Activated naive CD8-positive, alpha-beta T cell treated with anti-CD3 and anti-CD28 coated beads, Interleukin-2, amount 10 ng/mL, durations not matched to agents 7 days and 5 days (primary cell): ENCODE measurements around the gene POMT1. TPM values are rescaled to one million over a fixed set of nuclear protein-coding genes. Genes with fewer than 3 reads are reported as not detected.
A peak's percentile ranks its signal among the peaks of the same experiment; 100 is the strongest.
"Not testable (repeated sequence)": the region's sequence is repeated elsewhere in the genome, so short reads cannot be mapped to it uniquely, and the experiment has no call there.

Source experiments
- ATAC-seq: fragments of 150-1000 bp; cut with Tn5 transposase; one replicate; pipeline ENCODE4 v1.10.0; 2021; ENCODE audit warnings: low read depth, moderate library complexity
- POLR2A ChIA-PET: fragments of 350-600 bp; sonication (Branson Sonifier 250); formaldehyde crosslinking; loops from one replicate; lab custom pipeline; 2021; ENCODE audit warnings: antibody characterized with exemption; lab: Charles Lee
- DNase-seq: peaks from one replicate; pipeline ENCODE4 v3.0.0; 2021
- H3K27ac Mint-ChIP-seq: one replicate; pipeline ENCODE4 v1.8.0; 2022; ENCODE audit warnings: mild to moderate bottlenecking, mixed read lengths
- H3K27me3 Mint-ChIP-seq: one replicate; pipeline ENCODE4 v1.8.0; 2022; ENCODE audit warnings: mild to moderate bottlenecking, moderate library complexity, mixed read lengths
- H3K36me3 Mint-ChIP-seq: one replicate; pipeline ENCODE4 v1.8.0; 2021; ENCODE audit warnings: mild to moderate bottlenecking, mixed read lengths
- H3K4me1 Mint-ChIP-seq: one replicate; pipeline ENCODE4 v1.8.0; 2021; ENCODE audit warnings: mixed read lengths
- H3K4me3 Mint-ChIP-seq: one replicate; pipeline ENCODE4 v1.8.0; 2022; ENCODE audit warnings: mild to moderate bottlenecking, moderate library complexity, mixed read lengths
- H3K9me3 Mint-ChIP-seq: one replicate; pipeline ENCODE4 v1.8.0; 2021; ENCODE audit warnings: mixed read lengths
- total RNA-seq, 2 experiments: library from RNA; stranded (reverse); gene quantifications; one replicate each; pipeline ENCODE4 v1.2.3, GENCODE V29; 2021

The POMT1 gene
- total RNA-seq, 2 experiments from 2014 or later: 44.0 to 51.4 TPM

DNA sequence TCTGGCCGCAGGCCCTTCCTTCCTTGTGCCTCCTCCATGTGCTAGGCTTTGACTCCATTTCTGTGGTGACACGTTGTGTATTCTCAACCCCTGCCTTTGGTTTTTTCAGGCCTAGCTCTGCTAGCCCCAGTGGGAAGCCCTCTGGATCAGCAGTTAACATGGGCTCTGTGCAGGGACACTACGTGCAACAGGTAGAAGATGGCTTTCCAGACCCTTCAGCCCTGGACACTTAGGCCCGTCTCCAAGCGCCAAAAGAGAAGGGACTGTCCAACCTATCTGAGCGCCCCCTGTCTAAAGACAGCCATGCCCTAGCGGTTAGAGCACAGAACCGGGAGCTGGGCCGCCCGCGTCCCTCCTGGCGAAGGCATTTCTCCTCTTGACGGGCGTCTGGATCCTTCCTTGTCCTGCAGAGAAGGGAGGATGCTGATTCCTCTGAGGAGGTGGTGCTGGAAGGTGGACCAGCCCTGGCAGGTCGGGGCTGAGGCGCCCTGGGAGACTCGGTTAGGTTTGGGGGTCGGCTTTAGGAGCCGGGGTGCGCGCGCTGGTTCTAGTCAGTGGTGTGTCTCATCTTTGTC lies 8.3 kb upstream of the POMT1 start:
- POLR2A ChIA-PET: no interaction called here
- DNase-seq (no peak), ATAC-seq (no peak)
- Mint-ChIP-seq H3K4me1 (peaks cover 11% of the 10 kb centered on the region), H3K36me3 (peaks cover 42% of the 10 kb centered on the region), H3K9me3 (no peaks in the 10 kb centered on the region), H3K27ac (no peak overlapping the region), H3K4me3 (no peak overlapping the region), H3K27me3 (no peaks in the 10 kb centered on the region)

DNA sequence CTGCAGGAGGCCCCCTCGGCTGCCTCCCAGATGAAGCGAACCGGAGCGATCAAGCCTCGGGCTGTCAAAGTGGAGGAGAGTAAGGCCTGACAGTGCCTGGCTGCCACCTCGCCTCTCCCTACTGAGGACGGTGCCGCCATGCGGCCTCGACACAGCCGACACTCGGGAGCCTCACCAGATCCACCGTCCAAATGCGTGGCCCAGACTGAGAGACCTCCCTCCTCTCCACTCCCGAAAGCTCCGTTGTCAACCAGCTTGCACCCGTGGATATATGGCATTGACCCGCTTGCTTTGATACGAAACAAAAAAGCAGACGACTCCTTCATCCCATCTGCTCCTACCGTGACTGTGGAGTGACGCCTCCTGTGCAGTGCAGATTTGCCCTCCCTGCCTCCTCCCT lies 6.9 kb upstream of the POMT1 start:
- Mint-ChIP-seq H3K4me3 (no peak overlapping the region), H3K9me3 (no peaks in the 10 kb centered on the region), H3K27ac (no peak overlapping the region), H3K36me3 (peaks cover 28% of the 10 kb centered on the region), H3K4me1 (peaks cover 22% of the 10 kb centered on the region), H3K27me3 (no peaks in the 10 kb centered on the region)
- DNase-seq (no peak), ATAC-seq (no peak)
- POLR2A ChIA-PET: no interaction called here

DNA sequence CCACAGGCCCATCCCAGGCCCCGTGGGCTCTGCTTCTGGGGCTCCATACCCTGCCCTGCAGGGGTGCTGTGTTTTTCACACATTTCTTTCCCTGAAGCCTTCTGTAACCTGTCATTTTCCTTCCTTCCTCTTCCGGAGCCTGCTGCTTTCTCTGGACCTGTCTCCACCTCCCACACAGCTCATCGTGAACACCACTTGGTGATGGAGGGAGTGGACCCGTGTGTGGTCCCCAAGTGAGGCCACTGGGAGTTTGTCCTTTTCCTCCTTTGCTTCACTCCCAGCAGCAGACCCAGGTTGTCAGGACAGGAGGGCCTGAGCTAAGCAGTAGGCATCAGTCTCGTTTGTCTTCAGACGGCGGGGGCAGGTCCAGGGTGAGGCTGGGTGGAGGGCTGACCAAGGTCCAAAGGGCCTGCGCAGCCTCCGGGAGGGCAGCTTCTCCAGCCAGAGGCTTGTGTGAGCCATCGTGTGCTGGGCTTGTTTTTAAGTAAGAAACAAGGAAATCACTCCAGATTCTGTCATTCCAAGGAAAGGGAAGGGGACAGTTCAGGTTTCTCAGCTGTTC lies 5.8 kb upstream of the POMT1 start:
- Mint-ChIP-seq H3K27me3 (no peaks in the 10 kb centered on the region), H3K4me1 (peaks cover 33% of the 10 kb centered on the region), H3K36me3 (peaks cover 26% of the 10 kb centered on the region), H3K9me3 (no peaks in the 10 kb centered on the region), H3K27ac (no peak overlapping the region), H3K4me3 (no peak overlapping the region)
- POLR2A ChIA-PET: no interaction called here
- DNase-seq (no peak), ATAC-seq (no peak)

DNA sequence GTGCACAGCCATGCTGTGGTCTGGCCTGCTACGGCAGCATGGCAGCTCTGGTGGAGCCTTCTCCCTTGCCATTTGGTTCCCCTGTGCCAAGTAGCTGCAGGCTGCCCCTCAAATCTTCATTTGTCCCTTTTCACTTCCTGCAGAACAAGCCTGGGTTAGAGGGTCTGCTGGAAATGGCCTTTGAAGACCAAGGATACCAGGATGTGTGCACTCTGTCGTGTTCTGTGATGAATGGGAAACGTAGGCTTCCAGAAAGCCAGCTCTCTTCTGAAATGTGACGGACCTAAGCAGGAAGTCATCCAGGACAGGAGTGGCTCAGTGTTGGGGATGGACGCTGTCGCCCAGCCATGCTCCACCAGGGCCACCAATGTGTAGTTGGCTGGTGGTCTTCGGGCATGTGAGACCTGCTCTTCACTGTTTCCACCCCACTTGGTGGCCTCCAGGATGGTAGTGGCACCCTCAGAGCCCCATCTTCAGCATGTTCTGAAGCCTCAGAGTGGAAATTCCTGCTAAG lies 3.4 kb upstream of the POMT1 start:
- DNase-seq: no peak
- Mint-ChIP-seq H3K27ac (peak overlapping the region; percentile 26), H3K27me3 (no peaks in the 10 kb centered on the region), H3K36me3 (peaks cover 10% of the 10 kb centered on the region), H3K4me3 (peak overlapping the region; percentile 2), H3K9me3 (no peaks in the 10 kb centered on the region), H3K4me1 (peaks cover 42% of the 10 kb centered on the region)
- POLR2A ChIA-PET: interaction anchor here (0.5 to 1.8 kb wide), 6 partner anchors 19 to 141 kb away, joined by 3 to 6 read pairs (median 4); no protein-coding TSS in a partner anchor
- no peak for ATAC-seq

DNA sequence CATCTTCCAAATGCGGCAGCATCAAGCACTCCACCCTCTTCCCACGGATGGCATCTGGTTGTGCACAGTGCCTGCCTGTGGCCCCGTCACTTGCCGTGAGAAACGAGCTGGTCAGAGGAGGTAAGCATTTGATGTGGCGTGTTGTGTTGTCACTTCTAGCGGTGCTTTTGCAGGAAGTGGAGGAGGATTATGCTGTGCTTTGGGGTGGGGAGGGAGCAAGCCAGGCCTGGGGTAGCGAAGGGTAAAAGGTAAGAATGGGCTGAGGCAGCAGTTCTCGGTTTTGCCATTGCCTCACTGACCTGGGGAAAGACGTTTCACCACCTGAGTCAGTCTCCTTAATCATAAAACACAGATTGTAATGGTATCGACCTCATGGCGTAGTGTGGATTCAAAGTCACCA lies 2.3 kb upstream of the POMT1 start:
- Mint-ChIP-seq H3K4me1 (peaks cover 44% of the 10 kb centered on the region), H3K27me3 (no peaks in the 10 kb centered on the region), H3K36me3 (peaks cover 12% of the 10 kb centered on the region), H3K9me3 (no peaks in the 10 kb centered on the region), H3K4me3 (peak overlapping the region; percentile 66), H3K27ac (peak overlapping the region; percentile 90)
- ATAC-seq: peak; percentile 64
- POLR2A ChIA-PET: interaction anchor here (0.8 to 1.8 kb wide), 11 partner anchors 18 to 248 kb away, joined by 3 to 6 read pairs (median 4); no protein-coding TSS in a partner anchor
- peak; percentile 68 for DNase-seq

DNA sequence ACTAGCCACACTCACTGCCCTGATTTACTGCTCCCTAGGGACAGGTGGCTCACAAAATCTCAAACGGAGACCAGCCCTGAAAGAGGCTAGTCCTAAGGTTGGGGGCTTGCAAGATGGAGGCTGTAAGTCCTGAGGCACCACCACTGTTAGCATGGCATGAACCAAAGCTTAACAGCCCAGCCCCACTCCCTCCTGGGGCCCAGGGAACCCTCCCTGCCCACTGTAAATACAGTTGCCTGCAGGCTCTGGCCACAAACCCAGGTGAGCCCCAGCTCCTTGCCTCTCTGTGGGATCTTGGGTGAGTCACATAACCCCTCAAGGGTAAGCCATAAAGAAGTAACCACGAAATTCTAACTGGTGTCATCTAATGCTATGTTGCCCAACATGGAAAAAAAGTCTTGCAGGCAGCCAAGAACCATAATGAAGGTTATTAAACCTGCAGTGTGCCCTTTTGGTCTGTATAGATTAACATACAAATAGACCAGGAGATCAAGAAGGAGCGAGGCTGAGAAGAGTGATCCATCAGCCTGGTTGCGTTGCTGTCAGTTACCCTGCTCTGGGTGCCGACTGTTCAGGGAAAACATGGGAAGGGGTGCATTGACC lies 1.7 kb upstream of the POMT1 start:
- peak; percentile 30 for ATAC-seq
- Mint-ChIP-seq H3K4me1 (peaks cover 44% of the 10 kb centered on the region), H3K27ac (peak overlapping the region; percentile 90), H3K4me3 (peak overlapping the region; percentile 66), H3K27me3 (no peaks in the 10 kb centered on the region), H3K36me3 (peaks cover 10% of the 10 kb centered on the region), H3K9me3 (no peaks in the 10 kb centered on the region)
- POLR2A ChIA-PET: interaction anchor here (0.8 to 1.8 kb wide), 11 partner anchors 19 to 249 kb away, joined by 3 to 6 read pairs (median 4); no protein-coding TSS in a partner anchor
- DNase-seq: peak; percentile 65

DNA sequence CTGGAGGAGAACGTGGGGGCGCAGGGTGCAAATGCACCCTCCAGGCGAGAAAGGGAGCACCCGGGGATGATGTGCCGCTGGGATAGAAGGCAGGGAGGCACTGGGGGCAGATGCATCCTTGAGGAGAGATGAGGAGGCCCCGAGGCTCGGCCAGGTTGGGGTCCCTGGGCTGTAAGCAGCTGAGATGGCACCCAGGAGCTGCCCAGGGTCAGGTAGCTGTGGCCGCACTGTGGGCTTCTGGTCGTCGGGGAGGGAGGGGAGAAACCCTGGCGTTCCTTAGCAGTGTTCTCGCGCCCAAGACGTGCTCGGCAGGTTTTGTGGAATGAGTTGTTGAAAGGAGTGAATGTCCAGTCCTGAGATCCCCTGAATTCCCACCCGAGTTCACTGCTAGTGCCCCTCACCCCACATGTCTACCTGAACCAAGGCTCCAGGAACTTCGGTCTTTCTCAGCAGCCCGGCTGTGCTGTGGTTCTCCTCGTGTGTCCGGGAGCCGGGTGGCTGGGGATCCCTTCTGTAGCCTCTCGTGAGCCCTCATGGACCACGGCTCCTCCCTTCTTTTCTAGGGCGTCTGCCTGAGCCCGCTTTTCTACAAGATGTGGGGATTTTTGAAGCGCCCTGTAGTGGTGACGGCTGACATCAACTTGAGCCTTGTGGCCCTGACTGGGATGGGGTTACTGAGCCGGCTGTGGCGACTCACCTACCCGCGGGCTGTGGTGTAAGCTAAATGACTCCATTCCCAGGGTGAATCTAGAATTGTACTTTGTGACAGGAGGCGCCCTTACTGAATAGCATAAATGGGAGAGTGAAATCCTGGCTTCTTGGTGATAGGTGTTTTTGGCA lies 1.1 kb downstream of the POMT1 start:
- H3K4me3 Mint-ChIP-seq: peak overlapping the region; percentile 99
- peaks cover 37% of the 10 kb centered on the region for H3K4me1 Mint-ChIP-seq
- peak; percentile 37 for ATAC-seq
- POLR2A ChIA-PET: interaction anchor here (0.9 to 1.8 kb wide), 6 partner anchors 9 to 240 kb away, joined by 3 to 7 read pairs (median 4); no protein-coding TSS in a partner anchor
- peak; percentile 68 for DNase-seq
- H3K36me3 Mint-ChIP-seq: peaks cover 8% of the 10 kb centered on the region
- no peaks in the 10 kb centered on the region for H3K9me3 Mint-ChIP-seq
- peak overlapping the region; percentile 89 for H3K27ac Mint-ChIP-seq
- H3K27me3 Mint-ChIP-seq: no peaks in the 10 kb centered on the region

DNA sequence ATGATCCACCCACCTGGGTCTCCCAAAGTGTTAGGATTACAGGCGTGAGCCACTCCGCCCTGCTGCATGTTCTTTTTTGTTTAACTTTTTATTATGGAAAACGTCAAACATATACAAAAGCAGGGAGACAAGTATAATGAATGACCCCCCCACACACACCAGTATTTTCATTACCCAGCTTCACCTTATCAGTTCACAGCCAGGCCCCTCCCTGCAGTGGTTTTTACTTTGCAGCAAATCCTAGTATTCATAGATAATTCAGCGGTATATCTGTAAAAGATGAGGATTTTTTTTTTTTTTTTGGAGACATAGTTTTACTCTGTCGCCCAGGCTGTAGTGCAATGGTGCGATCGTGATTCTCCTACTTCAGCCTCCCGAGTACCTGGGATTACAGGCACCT lies 2.3 kb downstream of the POMT1 start:
- DNase-seq (no peak), ATAC-seq (no peak)
- H3K27ac Mint-ChIP-seq: no peak overlapping the region
- H3K4me3 Mint-ChIP-seq: no peak overlapping the region
- H3K36me3 Mint-ChIP-seq: peaks cover 9% of the 10 kb centered on the region
- H3K27me3 Mint-ChIP-seq: no peaks in the 10 kb centered on the region
- POLR2A ChIA-PET: no interaction called here
- H3K4me1 Mint-ChIP-seq: peaks cover 29% of the 10 kb centered on the region
- no peaks in the 10 kb centered on the region for H3K9me3 Mint-ChIP-seq

DNA sequence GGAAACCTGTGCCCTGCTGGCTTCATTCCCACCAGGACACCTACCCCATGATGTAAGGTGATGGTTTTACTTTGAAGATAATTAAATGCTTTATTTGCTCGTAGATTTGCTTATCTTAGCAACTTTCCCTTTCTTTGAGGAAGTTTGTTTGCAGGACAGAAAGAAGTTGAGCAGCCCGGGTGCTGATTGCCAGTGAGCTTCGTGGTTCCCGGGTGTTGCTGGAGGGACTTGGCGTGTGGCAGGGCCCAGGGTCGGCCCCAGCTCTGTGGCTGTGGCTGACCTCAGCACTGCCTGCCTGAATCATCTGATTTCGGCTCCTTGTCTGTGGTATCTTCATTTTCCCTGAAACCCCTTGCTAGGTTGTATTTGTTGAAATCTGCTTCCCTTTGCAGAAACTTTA lies 8.7 kb downstream of the POMT1 start:
- no peak for ATAC-seq
- no peak overlapping the region for H3K4me3 Mint-ChIP-seq
- H3K27me3 Mint-ChIP-seq: no peaks in the 10 kb centered on the region
- no peak overlapping the region for H3K27ac Mint-ChIP-seq
- H3K36me3 Mint-ChIP-seq: peaks cover 6% of the 10 kb centered on the region
- POLR2A ChIA-PET: interaction anchor here (0.5 kb wide), 1 partner anchor 23 kb away, joined by 5 read pairs; no protein-coding TSS in a partner anchor
- no peaks in the 10 kb centered on the region for H3K9me3 Mint-ChIP-seq
- DNase-seq: no peak
- H3K4me1 Mint-ChIP-seq: no peaks in the 10 kb centered on the region

DNA sequence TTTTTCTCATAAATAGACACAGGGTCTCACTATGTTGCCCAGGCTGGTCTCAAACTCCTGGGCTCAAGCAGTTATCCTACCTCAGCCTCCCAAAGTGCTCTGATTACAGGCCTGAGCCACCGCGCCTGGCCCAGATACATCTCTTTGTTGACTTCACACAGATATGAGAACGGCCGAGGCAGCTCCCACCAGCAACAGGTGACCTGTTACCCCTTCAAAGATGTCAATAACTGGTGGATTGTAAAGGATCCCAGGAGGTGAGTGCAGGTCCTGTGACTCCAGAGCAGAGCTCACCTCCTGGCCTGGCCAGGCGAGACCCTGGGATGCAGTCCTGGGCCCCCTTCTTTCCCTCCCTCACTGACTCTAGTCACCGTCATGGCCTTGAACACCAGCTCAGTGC lies 9.2 kb downstream of the POMT1 start:
- H3K36me3 Mint-ChIP-seq: peaks cover 6% of the 10 kb centered on the region
- no peak for DNase-seq

DNA sequence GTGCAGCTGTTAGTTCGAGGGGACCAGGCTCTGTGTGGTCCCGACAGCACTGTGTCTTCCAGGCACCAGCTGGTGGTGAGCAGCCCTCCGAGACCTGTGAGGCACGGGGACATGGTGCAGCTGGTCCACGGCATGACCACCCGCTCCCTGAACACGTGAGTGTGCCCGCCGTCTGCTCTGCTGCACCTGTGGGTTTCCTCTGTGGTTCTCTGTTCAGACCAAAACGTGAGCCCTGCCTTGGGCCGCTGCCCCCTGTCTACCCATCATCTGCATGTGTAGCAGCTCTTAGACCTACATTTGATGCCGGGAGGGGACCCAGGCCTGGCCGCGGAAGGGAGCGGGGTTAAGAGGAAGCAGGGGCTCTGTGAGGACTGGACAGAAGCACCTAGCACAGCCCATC lies 10.5 kb downstream of the POMT1 start:
- Mint-ChIP-seq H3K9me3 (no peaks in the 10 kb centered on the region), H3K36me3 (peaks cover 6% of the 10 kb centered on the region), H3K27ac (no peak overlapping the region), H3K27me3 (no peaks in the 10 kb centered on the region), H3K4me3 (no peak overlapping the region), H3K4me1 (no peaks in the 10 kb centered on the region)
- ATAC-seq: no peak
- no peak for DNase-seq
- POLR2A ChIA-PET: interaction anchor here (1.0 to 1.4 kb wide), 2 partner anchors 10 kb away, joined by 4 read pairs; no protein-coding TSS in a partner anchor

More for the DNA sequence above, 9.2 kb downstream of the POMT1 start:
- Mint-ChIP-seq H3K27me3 (no peaks in the 10 kb centered on the region), H3K27ac (no peak overlapping the region), H3K4me3 (no peak overlapping the region), H3K4me1 (no peaks in the 10 kb centered on the region), H3K9me3 (no peaks in the 10 kb centered on the region)
- POLR2A ChIA-PET: interaction anchor here (0.5 to 1.4 kb wide), 2 partner anchors 8 to 22 kb away, joined by 4 to 5 read pairs; no protein-coding TSS in a partner anchor
- ATAC-seq: no peak

DNA sequence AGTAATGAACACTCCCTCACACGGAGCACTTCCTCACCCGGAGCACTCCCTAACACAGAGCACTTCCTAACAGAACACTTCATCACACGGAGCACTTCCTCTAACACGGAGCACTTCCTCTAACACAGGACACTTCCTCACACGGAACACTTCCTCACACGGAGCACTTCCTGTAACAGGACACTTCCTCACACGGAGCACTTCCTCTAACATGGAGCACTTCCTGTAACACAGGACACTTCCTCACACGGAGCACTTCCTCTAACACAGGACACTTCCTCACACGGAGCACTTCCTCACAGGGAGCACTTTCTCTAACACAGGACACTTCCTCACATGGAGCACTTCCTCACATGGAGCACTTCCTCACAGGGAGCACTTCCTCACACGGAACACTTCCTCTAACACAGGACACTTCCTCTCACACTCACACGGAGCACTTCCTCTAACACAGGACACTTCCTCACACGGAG lies 12.9 kb downstream of the POMT1 start:
- H3K4me1 Mint-ChIP-seq, H3K4me3 Mint-ChIP-seq, H3K9me3 Mint-ChIP-seq, DNase-seq, H3K27me3 Mint-ChIP-seq, H3K27ac Mint-ChIP-seq, H3K36me3 Mint-ChIP-seq, ATAC-seq, POLR2A ChIA-PET: not testable (repeated sequence)

DNA sequence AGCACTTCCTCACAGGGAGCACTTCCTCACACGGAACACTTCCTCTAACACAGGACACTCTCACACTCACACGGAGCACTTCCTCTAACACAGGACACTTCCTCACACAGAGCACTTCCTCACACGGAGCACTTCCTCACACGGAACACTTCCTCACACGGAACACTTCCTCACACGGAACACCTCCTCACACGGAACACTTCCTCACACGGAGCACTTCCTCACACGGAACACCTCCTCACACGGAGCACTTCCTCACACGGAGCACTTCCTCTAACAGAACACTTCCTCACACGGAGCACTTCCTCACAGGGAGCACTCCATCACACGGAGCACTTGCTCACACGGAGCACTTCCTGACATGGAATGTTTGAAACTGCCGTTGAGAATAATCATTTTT lies 13.4 kb downstream of the POMT1 start:
- POLR2A ChIA-PET: no interaction called here
- Mint-ChIP-seq H3K4me1 (no peaks in the 10 kb centered on the region), H3K36me3 (no peaks in the 10 kb centered on the region)

More for the DNA sequence above, 13.4 kb downstream of the POMT1 start:
- ATAC-seq: no peak
- no peak overlapping the region for H3K4me3 Mint-ChIP-seq
- H3K9me3 Mint-ChIP-seq: no peaks in the 10 kb centered on the region
- H3K27me3 Mint-ChIP-seq: no peaks in the 10 kb centered on the region
- no peak overlapping the region for H3K27ac Mint-ChIP-seq
- DNase-seq: no peak
